ENCODE results near the gene CHADL.

GRCh38 chr22:41240377-41241132 lies at the start of gene CHADL:
- TF ChIP-seq MAX (IDR thresholded peaks at IDR 0.05; ENCODE audit: low read depth, low read length) (no peak), POLR2A (IDR thresholded peaks at IDR 0.05; ENCODE audit: extremely low read depth, insufficient read length) (no peak), CTCF (IDR thresholded peaks at IDR 0.05; ENCODE audit: low read depth, low read length) (no peak)
